Stimulated activated CD8-positive, alpha-beta memory T cell treated with anti-CD3 and anti-CD28 coated beads, Interleukin-15, amount 100 ng/mL, for 48 hours (primary cell): Measurements from ENCODE around the gene NPC2.

ENCODE experiments used
- DNase-seq, 2 donors: peaks; one replicate each; pipeline ENCODE4 v3.0.0-alpha.2; 2020; ENCODE audit warnings: low read depth in 2 of 2

NPC2 gene

DNA sequence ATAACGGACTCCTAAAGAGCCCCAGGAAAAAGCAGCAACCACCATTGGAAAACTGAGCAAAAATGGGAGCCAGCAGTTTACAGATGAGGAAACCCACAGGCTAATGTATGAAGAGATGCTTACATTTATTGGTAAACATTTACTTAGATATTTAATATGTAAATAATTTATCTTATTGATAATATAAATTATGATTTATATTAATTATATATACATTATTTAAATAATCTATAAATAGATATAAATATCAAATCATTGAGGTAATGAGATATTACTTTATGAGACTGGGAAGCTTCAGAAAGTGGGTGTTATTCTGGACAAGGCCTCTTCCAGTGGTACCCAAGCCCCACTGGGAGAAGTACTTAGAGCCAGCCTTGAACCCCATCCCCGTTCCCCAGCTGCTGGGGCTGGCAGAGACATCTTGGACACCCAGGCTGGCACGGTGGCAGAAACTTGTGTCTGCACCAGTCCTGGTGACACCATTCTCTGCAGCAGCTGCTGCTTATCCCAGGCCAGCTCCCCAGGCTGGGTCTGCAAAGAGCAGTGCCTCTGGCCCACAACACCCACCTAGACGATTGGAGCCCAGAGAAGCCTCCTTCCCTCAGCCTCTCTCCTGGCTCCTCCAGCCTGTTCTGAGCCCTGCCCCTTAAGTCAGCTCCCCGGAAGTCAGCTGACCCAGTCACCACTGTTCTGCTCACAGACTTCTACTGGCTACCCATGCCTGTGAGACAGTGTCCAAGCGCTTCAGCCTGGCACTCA is 26.4 kb upstream of the NPC2 start:
- no peak for DNase-seq

DNA sequence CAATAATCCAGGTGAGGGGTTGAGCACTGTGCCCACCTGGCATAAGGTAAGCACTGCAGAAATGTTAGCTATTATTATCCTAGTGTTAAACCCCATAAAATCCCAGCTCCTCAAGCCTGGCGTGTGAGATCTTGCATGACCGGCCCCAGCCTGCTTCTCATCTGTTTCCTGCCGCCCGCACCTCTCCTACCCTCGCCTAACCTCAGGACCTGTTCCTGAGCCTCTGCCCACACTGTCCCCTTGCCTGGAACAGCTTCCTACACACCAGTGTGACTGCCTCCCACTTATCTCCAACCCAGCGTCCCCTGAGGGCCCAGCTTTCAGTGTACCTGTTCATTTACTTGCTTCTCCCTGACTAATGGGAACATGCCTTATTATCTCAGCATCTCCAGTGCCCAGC is 25.1 kb upstream of the NPC2 start:
- DNase-seq, result no peak

DNA sequence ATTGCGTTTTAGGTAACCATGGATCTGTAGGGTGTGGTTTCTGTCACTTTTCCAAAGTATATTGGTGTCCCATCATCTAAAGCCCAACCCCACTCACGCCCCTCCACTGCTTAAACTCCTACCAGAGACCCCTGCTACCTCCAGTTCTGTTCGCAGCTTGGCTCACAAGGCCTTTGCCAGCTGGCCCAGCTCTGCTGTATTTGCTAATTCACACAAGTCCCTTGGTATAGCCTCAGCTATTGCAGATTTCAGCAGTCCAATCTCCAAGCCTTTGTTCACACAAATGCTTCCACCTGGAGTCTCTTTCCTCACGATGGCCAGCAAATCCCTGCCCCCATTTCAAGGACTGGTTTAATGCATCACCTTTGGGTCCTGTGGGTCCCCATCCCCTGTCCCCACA is 24.6 kb upstream of the NPC2 start:
- DNase-seq, result no peak

DNA sequence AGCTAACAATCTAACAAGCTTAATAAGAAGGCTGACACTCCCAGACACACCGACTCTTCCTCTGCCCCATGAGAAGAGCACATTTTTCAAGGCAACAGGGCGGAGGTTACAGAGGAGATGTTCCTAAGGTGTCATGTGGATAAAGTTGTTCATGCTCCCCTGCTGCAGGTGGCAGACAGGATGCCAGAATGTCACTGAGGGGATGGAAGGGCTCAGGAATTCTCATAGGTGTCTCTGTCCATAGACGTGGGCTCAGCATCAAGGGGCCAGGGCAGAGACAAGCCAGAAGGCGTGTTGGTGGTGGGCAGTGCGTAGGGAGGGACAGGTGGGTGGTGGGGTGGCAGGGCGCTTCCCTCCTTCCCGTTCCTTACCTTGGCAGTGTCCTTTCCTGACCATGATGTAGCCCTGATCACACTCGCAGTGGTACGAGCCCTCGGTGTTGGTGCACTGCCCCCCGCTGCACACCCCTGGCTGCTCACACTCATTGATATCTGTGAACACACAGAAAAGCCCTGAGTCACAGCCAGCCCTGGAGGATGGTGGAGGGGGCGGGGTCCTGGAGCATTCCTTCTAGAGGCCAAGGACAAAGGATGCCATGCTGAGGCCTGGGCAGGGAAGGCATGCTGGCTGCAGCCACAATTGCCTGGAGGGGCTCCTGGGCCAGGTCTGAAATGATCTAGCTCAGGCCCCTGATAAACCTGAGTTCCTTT is 23.5 kb upstream of the NPC2 start:
- no peak for DNase-seq

DNA sequence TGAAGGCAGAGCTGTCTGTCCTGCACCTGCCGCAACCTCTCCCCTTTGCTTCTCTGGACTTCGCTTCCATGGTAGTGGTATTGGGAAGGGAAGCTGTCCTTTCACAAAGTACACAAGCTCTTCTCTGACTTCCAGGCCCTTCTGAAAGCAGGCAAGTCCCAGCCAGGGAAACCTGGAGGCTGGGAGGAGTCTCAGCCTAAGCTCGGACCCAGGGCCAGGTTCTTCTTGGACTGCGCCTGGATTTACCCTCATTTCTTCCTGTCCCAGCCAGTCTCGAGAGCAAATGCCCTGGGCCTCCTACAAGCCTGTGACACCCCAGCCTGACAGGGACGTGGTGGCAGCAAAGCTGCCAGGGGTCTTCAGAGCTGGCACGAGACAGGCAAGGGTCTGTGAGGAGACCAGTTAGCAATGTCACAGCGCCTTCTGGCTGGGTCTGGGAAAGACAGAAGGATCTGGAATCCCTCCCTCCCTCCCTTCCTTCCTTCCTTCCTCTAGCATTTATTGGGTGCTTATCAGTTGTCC is 22.8 kb upstream of the NPC2 start:
- DNase-seq, result no peak

DNA sequence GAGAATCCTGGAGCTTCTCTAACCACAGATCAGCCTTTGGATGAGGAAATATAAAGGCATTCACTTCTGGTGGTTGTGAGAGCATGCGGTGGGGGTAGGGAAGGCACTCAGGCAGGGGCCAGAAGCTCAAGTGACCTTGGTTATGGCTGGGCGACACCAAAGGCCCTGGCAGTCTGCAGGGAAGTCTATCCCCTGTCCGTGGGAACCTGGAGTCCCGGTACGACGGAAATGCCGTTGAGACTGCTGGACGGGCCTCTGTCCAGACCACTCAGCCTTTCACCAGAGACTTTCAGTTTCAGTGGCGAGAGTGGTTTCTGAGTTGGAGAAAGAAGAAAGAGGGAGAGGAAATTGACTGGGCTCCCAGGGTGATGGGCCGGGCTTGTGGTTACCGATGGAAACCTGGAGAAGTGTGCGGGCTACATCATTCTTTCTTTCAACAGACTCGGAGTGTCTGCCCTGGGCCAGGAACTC is 21.4 kb upstream of the NPC2 start:
- no peak for DNase-seq

DNA sequence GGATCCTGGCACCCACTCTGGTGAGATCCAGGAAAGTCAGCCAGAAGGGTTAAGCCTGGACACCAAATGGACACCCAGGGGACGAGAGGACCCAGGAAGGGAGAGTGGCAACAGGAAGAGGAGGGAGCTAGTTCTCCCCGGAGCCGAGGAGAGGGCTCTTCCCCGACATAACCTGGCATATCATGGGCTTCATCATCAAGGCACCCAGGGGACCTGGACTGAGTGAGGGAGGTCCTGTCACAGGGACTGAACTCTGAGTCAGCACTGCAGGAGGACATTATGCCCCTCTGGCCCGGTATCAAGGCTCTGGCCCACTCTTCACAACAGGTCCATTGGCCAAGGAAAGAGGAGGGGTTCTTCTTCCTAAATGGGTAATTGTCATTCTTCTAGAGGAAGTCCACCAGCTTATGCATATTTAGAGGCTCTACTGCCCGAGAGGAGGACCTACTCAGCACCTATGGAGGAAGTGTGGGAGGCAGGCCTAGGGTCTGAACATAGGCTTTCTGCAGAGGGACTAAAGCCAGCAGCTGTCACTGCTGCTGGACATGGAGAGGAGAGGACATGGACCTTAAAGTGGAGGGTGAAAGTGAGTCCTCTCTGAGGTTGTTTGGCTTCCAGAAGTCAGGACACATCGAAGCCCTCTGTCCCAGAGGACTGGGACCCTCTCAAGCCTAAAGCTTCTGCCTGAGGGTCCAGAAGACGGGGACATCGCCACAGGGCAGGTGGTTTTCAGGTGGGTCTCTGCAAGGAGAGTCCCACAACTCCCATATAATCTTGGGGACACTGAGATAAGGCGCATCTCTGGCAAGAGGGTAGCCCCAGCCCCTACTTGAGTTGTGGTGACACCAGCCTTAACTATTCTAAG is 19.1 kb upstream of the NPC2 start:
- no peak for DNase-seq

DNA sequence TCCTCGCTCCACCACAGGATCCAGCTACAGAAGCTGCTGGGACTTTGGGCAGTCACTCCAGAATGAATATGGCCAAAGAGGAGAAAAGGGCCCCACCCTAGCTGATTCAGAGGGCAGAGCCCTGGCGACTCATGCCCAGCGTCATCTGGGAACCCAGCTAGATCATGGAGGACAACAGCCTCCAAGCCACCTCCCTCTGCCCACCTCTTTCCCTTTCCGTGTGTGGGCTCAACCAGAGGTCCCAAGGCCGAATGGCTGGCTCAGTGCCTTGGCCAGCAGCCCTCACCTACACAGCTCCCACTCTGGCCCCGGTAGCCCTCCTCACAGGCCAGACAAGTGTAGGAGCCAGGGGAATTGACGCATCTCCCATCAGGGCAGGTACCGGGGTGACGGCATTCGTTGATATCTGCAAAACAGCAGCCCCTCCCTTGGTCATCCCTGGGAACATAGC is 17.9 kb upstream of the NPC2 start:
- no peak for DNase-seq

DNA sequence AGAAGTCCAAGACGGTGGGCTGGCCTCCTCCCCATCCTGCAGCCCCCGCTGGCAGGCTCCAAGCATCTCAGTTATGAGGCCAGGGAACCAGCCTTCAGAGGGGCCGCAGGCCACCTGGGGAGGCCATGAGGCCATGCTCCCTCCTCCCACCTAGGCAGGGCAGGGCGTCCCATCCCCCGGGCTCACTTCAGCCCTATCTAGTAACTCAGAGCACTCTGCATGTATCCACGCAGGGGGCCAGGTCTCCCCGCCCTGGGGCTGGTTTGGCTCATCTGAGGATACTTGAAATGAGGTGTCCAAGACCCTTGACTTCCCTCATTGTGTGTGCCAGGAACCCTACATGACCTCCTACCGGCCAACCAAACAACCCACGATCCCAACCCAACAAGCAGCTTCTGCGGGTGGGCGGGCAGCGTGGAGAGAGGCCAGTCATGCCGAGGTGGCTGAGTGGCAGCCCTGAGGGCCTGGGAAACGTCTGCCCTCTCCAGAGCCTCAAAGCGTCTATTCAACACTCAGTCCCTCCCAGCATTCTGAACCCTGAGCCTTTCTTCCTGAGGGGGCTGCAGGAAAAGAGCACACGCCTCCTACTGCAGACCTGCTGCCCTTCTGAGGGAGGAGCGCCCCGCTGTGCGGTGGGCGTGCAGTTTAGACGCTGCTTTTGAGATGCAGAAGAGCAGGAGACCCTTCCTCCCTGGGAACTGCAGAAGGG is 17.3 kb upstream of the NPC2 start:
- DNase-seq, result no peak

DNA sequence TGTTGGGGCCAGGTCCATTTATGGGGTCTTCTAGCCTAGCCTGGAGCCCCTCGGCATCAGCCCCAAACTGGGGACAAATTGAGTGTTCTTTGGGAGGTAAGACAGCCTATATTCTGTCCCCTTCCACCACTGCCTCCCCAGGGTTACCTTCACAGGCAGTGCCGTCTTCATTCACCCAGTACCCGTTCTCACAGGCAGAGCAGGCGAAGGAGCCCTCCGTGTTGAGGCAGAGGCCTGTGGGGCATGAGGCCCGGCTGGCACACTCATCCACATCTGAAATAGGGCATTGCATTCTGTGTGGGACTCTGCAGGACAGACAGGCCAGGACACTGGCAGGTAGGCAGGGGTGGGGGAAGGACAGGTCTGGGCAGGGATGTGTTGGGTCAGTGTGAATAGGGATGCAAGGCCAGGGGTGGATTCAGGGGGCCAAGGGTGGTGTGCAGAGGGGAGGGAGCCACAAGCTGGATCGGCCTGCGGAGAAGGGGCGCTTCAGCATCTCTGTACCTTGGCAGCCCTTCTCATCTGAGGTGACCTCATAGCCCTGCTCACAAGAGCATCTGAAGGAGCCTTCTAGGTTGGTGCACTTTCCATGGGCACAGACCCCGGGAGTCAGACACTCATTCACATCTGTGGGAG is 16.6 kb upstream of the NPC2 start:
- no peak for DNase-seq

DNA sequence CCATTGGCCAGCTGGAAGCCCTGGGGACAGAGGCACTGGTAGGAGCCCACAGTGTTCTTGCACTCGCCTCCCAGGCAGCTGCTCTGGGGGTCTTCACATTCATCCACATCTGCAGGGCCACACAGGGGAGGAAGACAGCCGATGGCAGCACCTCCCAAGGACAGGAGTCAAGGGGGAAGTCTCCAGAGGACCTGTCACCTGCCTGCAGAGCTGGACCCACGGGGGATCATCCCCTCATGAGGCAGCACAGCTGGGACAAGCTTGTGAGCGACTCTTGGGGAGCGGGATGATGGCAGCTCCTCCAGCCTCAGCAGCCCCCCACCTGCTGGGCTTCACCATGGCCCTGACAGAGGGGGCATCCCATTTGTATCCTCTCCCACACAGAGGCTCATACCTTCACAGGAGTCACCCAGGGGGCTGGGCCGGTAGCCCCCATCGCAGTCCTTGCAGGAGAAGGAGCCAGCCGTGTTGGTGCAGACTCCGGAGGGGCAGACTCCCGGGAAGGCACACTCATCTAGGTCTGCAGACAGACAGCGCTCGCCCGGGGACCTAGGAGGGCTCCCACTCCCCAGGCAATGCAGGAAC is 15.8 kb upstream of the NPC2 start:
- no peak for DNase-seq

DNA sequence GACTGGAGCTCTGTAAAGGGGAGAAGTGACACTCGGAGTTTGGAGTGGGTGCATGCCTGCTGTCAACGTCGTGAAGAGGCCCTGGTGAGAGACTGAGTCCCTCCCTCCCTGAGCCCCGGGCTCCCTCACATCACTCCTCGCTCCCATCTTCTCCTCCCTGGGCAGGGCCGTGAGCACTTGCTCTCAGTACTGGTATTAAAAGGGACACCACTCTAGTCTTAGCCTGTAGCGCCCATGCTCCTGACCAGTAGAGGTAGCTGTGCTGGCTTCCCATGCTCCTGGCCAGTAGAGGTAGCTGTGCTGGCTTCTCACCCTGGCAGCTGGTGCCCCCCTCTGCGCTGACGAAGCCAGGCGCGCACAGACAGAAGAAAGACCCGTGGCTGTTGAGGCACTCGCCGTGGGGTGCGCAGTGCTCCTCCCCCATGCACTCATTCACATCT is 15.2 kb upstream of the NPC2 start:
- DNase-seq, result no peak

DNA sequence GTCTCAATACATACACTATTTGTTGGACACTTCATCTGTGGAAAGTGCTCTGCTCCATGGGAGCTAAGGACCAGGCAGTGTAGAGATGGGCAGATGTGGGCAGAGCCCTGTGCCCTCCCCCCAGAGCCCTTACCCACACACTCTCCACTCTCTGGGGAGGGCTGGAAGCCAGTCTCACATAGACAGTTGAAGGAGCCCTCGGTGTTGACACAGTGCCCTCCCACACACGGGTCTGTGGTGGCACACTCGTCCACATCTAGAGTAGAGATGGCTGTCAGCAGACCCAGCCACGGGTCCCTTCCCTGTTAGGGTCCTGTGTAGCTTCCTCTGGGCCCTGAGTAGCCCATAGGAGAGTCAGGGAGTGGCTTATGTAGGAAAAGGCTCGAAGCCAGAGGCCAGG is 14.7 kb upstream of the NPC2 start:
- DNase-seq, result no peak

DNA sequence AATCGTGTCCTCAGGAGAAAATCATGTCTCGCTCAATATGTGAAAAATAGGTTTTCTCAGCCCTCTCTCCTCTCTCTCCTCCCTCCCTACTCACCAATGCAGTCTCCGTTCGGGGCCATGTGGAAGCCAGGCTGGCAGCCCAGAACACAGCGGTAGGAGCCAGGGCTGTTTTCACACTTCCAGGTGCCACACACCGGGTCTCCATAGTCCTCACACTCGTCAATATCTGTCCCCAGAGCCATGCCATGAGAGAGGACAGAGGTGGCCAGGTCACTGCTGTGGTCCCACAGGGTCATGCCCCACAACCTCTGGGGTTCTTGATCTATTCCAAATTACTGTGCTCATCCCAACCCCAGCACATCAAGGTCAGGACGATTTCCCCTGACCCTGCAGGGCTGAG is 14.0 kb upstream of the NPC2 start:
- DNase-seq, result no peak

DNA sequence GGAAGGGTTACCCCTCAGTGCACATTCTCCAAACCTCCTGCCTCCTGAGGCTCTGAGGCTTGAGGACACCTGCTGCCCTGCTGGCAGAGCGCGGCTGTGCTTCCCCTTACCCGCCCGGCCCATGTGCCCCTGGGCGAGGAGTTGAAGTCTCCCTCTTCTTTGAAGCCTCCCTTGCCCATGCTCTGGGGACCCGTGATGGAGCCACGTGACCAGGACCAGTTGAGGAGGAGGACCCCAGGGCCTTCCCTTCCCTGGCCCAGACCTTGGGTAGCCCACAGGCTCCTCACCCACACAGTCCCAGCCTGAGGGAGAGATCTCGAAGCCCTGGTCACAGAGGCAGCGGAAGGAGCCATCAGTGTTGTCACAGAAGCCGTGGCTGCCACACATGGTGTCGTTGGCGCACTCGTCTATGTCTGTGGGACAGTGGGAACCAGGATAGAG is 13.3 kb upstream of the NPC2 start:
- DNase-seq, result no peak

DNA sequence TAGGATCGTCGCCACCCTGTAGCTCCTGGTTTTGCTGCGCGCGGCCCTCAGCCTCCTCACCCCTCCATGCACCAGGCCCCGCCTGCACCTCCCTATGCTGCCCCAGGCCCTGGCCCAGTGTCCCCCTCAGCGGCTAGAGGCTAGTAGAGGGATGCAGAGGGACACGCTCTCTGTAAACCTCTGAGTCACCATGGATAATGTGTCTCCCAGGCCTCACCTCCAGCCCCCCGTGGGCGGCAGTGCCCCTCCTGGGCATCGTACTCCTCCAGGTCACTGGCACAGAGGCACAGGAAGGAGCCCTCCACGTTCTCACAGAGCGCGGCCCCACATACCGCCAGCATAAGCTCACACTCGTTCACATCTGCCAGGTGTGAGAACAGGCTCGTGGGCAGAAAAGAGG is 12.7 kb upstream of the NPC2 start:
- DNase-seq, result no peak

DNA sequence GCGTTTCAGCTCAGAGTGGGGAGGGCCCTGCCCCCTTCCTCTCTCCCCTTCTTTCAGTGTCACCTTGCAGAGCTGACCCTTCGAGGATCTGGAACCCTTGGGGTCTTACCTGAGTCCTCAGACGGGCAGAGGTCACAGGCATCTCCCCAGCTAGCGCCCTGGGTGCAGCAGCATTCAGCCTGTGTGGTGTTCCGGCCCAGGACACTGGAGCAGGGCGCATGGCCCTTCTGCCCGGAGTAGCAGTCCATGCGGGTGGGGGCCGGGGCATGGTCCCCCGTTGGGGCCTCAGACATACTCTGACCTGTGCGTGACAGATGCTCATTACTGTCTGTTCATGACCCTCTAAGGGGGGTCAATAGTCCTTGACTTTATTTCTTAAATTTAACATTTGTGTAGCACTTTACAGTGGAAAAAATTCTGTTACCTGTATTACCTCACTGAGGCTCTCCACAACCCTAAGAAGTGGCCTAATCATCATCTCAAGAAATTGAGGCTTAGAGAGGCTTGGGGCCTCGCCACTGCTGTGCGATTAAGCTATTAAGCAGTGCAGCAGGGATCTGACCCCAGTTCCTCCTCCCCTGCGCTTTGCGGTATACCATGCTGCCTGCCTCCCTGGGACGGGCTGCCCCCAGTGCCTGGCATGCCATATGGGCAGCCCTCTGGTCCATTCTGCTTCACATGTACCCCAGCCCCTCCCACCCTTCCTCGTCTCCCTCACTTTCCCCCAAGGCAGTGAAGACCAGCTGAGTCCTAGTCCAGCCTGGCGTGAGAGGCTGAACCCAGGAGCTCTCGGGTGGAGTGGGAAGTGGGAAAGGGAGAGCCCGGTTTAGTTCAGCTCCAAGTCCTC is 12.0 kb upstream of the NPC2 start:
- no peak for DNase-seq

DNA sequence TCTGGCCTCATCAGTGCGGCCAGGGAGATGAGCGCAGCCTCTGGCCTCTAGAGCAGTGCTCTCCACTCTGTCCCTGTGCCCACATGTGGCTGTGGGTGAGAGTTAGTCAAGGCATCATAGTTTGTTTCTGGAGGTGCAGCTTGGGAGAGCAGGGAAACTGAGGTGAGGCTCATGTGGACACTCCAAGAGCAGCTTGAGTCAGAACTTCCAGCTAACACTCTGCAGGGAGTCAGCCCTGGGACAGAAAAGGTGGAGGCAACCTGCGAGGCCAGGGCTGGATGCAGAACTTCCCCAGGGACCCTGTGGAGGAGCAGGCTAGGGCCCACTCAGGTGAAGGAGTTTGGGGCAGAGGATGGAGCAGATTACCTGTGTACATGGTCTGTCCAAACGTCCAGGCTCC is 11.3 kb upstream of the NPC2 start:
- no peak for DNase-seq

DNA sequence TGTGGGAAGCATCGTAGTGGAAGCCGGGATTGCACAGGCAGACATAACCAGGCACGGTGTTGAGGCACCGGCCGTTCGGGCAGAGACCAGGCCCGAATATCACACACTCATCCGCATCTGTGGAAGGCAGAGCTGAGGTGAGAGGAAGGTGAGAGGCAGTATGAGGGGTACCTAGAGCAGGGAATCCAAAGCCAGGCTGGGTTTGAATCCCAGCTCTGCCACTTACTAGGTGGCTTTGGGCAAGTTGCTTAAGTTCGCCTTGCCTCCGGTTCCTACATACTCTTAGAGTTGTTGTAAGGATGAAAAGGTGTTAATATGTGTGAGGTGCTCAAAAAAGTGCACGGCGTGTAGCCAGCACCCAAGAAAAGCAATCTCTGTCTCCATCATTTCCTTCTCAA is 10.8 kb upstream of the NPC2 start:
- DNase-seq, result no peak
